Umbilical cord (tissue), 2 donors: ENCODE measurements around the gene TNNT1. TPM values are rescaled to one million over a fixed set of nuclear protein-coding genes. Genes with fewer than 3 reads are reported as not detected.
"Not testable (repeated sequence)": the region's sequence is repeated elsewhere in the genome, so short reads cannot be mapped to it uniquely, and the experiment has no call there.

Experiments used
- DNase-seq: peaks from one replicate; pipeline ENCODE4 v3.0.0-alpha.2; 2015; ENCODE audit warnings: low spot score
- total RNA-seq: library from RNA; depleted of rRNA; stranded (reverse); fragments of >200 nt; gene quantifications from one replicate; pipeline ENCODE4 v1.2.3, GENCODE V29; 2014; ENCODE audit warnings: low replicate concordance; ENCODE audit not compliant: insufficient read depth

TNNT1 gene
- total RNA-seq, 1 donor from 2014 or later, result 0.72 TPM

DNA sequence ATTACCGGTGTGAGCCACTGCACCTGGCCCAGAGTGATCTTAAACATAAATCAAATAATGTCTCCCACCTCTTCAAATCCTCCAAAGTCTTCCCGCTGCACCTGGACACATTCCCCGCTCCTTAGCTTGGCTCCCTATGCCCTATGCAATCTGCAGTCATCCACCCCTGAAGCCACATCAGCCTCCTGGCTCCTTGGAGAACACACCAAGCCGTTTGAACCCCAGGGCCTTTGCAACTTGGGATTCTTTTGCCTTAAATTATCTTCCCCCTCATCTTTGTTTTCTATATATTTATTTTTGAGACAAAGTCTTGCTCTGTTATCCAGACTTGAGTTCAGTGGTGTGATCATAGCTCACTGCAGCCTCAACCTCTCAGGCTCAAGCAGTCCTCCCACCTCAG is 20.1 kb upstream of the TNNT1 start:
- DNase-seq, result no peak

DNA sequence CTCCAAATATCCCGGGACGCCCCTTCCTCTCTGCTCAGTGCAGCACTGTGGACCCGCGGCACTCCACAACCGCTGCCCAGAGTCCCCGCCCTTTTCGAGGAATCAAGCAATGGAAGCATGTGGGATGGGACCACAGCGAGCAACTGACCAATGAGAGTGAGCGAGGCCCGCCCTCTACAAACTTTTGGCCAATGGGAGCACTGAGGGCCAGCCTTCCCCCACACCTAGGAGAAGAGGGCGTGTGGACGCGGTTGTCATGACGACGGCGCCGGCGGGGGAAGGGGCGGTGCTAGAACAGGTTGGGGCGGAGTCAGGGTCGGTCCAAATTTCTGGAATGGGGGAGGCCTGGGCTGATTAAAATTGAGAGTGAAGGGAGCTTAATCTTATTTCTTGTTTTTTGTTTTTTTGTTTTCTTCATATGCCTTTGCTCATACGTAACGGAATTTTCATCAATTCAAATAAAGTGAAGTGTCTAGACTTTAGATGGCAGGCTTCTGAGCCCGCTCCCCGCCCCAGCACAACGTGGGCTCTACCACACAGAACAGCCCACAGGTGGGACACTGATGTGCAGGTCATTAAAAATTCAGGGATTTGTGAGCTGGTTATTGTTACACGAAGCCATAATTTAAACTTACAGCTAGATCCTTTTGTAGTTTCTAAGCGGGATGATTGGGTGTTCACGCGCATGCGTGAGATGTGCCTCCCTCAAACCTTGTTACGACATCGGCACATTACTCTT is 17.7 kb upstream of the TNNT1 start, which contains the start of gene DNAAF3:
Gene DNAAF3 (minus strand): TSS at position 84 of the 739 bp plus-strand sequence. CDS start 200 bp downstream, outside the sequence.
- DNase-seq, result peak; percentile 90

DNA sequence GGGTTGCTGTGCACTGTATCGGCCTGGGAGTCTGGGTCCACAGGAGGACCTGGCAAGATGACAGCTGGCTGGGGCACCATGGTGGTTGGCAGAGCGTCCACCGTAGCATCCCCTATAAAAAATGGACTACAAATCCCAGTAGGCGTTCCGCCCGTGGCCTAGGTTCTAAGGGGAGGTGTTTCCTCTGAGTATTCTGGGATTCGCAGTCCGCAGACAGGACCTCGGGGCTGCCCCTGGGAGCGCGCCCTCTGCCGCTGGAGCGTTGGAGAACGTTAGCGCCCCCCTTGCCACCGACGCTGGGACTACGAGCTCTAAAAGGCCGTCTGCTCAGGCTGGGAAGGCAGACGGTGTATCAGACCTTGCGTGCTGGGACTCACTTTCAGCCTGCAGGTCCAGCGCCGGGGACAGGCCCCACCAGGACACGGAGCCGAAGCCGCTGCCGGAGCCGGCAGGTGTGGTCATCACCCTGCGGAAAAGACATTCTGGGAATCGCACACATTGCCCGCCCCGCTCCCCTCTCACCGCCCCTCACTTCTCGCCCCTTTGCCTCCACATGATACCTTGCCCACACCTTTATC is 17.0 kb upstream of the TNNT1 start:
- no peak for DNase-seq

DNA sequence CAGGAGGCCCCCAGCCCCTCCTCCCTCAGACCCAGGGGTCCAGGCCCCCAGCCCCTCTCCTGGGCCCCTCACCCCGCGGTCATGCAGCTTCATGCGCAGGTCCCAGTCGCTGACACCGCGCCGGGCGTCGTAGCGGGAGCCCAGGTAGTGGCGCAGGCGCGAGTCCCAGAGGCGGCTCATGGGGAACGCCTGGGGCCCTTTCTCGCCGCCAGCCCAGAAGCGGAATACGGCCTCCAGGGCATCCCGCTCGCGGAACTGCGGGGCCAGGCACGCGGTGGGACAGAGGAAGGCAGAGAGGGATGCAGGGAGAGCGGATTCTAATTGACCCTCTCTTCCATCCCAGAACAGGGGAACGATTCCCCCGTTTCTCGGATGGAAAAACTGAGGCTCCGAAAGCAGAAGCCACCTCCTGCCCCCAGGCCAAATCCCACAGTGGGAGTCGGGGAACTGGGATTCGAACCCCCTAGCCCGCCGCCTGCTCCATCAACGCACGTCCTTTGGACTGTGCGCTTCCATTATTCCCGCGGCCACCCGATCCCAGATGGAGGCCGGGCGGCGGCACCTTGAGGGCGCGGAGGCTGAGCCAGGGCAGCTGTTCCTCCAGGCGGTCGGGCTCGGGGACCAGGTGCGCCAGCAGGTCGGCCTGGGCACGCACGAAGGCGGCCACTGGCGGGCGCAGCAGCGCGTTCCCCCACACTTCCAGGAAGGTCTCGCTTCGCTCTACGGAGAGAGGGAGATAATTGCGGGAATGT is 12.7 kb upstream of the TNNT1 start:
- DNase-seq, result no peak

DNA sequence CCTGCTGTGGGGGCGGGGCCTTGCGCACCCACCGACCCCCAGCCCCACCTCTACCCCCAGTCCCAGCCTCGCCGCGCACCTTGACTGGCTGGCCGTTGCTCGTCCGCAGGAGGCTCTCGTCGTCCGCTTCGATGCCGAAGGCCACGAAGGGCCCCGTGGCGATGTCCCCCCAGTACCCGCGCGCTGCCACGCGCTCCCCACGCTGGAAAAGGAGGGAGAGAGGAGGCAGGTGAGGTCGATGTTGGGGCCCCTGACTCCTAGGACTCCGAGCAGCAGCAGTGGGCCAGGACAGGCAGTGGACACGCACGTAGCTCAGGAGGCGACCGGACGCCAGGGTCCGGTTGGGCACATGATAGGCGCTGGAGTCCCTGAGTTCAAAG is 12.0 kb upstream of the TNNT1 start:
- DNase-seq, result no peak

DNA sequence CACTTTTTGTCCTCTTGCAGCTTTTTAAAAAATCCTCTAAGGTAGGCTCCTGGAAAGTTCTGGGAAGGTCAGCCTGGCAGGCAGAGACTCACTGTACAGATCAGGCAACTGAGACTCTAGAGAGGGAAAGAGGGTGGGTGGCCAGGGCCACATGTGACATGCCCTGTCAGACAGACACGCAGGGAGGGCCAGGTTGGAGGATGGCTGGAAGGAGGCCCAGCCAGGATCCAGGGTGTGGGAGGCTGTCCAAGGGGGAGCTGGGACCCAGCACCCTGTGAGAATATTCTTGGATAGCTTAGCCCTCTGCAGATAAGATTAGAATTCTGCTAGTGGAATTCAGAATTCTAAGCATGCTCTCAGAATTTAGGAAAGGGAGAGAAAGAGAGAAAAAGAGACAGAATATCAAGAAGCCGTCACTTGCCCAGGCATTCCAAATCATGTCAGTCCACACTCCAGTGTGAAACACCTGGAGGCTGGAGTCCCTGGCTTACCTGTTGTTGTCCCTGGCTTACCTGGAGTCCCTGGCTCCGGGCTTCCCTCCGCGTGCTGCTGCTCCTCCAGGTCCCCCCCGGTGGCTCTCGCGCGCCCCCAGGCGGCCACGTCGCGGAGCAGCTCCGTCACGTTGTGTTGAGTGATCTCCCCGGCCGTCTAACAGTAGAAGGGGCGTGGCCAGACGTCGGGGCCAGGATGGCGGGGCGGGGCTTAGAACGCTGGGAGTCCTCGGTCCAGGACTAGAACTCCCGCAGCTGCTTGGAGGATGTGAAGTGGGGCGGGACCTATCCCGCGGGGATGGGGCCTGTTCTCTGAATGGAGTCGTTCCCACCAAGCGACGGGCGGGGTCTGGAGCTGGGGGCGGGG is 11.4 kb upstream of the TNNT1 start:
- DNase-seq, result peak; percentile 66

DNA sequence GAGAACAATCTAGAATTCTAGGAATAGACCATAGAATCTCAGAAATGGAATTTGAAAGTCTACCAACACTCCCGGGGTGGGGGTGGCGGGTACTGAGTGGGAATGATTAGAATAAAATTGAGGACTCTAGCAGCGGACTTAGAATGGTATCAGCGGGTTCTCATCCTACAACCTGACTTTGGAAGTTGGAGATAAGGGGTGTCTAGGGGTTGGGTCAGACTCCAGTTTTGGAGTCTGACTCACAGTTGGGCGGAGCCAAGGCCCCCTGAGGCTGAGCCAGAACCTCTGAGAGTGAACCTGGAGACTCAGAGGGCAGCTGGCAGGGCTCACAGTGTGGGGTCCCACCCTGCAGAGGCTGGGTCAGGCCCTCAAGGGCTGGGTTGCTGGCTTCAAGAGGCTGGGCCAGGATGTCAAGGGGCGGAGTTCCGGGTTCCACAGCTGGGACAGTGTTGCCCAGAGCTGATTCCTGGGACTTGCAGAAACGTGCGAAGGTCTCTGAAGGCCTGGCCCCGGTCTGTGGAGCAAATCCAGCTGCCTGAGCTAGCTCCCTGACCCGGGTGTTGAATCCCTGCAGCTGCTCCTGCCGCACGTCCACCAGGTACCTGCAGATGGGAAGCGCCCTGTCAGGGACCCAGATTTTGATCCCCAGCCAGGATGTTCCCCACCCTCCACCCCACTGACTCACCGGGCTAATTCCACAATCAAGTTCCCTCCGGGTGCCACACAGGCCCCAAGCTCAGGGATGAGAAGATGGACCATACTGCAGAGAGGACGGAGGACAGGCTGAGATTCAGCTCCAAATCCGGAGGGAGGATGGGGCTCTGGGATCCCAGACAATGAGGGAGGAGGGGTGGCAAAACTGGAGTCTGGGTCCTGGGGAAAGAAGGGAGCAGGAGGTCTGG is 10.1 kb upstream of the TNNT1 start:
- peak; percentile 78 for DNase-seq

DNA sequence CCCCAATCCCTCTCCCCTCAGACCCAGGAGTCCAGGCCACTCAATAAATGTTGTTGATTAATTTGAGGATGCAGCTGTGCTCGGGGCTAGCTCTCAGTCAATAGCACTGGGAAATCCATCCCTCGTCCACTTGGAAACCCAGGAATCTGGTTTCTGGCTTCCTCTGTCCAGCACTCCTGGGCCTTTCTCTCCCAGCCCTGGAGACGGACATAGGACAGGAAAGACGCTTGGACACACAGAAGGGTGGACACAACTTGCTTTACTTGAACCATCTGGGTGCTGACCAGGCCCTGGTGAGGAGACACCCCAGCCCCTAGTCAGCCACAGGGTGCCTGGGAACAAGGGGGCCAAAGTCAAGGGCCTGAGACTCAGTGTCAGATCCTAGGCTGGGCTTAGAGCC is 9.4 kb upstream of the TNNT1 start:
- no peak for DNase-seq

DNA sequence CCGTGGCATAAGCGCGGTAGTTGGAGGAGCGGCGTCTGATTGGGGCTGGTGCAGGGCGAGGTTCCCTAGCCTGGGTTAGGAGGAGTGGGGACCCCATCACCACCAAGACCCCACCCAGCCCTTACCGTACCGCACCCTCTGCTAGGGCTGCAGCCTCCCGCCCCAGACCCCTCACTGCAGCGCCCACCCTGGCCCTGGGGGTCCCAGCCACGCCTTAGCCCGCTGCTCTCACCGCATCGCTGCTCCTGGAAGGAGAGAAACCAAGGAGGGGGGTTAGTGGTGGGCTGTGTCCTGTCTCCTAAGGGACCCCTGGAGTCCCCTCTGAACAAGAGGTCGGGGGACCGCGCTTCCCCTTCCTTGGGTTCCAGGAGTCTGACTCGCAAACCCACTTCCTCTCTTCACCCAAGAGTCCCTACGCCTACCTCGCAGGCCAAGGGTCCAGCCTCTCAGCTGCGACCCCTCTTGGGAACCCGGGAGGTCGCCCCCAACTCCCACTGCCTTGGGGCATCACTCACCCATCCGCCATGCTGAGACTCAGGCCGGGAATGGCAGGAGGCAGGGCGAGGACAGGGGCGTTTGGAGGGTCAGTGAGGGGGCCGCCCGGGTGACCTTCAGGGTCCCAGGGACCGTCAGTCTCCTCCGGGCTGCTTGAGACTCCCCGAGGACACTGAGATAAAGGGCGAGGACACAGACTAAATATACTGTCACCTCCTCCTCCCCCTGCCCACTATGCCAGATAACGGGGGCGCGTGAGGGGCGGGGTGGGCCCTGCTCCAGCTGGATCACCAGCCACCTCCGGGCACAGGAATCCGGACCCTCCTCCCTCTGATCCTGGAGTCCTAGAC is 8.3 kb upstream of the TNNT1 start, which contains the start of gene TNNI3:
Gene TNNI3 (minus strand): TSS at position 669 of the 845 bp plus-strand sequence. CDS start 143 bp downstream, at position 526.
- no peak for DNase-seq

DNA sequence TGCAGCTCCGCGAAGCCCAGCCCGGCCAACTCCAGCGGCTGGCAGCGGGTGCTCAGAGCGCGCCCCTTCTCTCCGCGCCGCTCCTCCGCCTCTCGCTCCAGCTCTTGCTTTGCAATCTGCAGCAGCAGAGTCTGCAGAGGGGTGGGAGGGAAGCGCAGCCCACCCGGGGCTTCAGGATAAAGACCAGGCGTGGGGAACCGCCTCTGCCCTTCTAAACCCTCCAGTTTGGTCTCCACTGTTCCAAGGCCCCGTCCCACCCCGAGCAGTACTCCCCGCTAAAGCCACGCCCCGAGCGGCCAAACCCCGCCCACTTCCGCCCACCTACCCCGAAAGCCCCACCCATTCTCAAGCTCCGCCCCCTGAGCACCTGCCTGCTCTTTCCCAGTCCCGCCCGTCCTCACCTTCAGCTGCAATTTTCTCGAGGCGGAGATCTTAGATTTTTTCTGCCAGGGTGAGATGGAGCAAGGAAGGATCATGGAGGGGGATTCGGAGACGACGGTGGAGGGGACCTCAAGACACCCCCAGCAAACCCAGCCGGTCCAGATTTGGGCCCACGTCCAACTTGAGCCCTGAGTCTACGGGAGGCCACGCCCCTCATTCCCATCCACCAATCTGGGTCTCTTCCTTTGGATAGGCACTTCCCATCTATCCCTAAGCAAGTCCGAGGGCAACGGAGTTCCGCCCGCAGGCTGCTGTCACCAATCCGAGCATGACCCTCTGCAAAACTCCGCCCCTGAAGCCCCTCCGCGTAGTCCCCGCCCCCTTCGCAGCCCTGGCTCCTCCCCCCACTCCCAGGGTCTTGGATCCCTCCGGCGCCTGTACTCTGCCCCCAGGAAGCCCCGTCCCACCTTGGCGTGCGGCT is 7.4 kb upstream of the TNNT1 start:
- DNase-seq, result no peak

DNA sequence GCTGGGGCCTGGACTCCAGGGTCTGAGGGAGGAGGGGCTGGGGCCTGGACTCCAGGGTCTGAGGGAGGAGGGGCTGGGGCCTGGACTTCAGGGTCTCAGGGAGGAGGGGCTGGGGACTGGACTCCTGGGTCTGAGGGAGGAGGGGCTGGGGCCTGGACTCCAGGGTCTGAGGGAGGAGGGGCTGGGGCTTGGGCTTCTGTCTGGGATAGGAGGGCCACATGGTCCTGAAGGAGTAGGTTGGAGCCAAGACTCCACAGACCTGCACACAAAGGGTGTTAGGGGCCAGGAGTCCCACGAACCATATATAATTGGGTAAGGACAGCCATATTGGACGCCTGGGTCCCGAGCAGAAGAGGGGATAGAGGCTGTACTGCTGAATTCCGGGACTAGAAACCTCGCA is 6.8 kb upstream of the TNNT1 start:
- not testable (repeated sequence) for DNase-seq

DNA sequence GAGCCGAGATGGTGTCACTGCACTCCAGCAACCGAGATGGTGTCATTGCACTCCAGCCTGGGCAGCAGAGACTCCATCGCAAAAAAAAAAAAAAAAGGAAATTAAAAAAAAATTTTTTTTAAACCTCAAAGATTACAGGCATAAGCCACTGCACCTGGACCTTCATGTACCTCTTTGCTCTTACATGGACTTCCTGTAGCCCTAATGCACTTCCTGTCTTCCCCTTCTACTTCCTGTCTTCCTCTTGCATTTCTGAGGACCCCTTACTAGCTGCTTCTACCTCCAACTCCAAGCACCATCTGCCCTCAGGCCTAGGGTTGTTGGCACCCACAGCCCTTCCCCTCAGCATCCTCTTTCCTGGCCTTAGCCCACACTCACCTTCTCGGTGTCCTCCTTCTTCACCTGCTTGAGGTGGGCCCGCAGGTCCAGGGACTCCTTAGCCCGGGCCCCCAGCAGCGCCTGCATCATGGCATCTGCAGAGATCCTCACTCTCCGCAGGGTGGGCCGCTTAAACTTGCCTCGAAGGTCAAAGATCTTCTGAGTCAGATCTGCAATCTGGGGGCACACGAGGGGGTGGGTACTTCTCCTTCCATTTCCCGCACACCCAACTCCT is 4.8 kb upstream of the TNNT1 start:
- no peak for DNase-seq

DNA sequence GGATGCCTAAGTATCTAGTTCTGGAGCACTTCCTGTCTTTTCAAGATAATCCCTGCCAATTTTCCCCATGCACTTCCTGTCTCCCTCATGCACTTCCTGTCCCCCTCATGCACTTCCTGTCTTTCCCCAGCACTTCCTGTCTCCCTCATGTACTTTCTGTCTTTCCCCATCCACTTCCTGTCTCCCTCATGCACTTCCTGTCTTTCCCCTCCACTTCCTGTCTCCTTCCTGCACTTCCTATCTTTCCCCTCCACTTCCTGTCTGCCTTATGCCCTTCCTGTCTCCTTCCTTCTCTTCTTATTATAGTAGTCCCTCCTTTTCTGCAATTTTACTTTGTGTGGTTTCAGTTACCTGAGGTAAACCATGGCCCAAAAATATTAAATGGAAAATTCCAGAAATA is 3.0 kb upstream of the TNNT1 start:
- no peak for DNase-seq

DNA sequence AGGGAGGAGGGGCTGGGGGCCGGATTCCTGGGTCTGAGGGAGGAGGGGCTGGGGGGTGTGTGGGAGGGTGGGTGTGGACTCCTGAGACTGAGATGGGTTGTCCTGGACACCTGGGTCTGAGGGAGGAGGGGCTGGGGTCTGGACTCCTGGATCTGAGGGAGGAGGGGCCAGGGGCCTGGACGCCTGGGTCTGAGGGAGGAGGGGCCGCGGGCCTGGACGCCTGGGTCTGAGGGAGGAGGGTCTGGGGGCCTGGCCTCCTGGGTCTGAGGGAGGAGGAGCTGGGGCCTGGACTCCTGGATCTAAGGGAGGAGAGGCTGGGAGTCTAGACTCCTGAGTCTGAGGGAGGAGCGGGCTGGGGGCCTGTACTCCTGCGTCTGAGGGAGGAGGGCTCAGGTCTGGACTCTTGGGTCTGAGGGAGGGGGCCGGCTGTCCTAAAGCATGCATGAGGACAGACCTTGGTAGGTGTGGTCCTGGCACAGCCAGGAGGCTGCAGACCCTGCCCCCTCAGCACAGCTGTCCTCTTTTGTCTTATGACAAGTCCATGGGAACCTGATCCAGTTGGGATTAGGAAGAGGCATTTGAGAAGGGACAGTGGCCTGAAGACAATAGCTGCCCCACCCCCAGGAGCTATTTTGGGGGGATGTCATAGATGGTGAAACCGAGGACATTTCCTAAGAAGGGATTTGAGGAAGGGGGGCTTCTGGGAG is 1.3 kb downstream of the TNNT1 start:
- no peak for DNase-seq

DNA sequence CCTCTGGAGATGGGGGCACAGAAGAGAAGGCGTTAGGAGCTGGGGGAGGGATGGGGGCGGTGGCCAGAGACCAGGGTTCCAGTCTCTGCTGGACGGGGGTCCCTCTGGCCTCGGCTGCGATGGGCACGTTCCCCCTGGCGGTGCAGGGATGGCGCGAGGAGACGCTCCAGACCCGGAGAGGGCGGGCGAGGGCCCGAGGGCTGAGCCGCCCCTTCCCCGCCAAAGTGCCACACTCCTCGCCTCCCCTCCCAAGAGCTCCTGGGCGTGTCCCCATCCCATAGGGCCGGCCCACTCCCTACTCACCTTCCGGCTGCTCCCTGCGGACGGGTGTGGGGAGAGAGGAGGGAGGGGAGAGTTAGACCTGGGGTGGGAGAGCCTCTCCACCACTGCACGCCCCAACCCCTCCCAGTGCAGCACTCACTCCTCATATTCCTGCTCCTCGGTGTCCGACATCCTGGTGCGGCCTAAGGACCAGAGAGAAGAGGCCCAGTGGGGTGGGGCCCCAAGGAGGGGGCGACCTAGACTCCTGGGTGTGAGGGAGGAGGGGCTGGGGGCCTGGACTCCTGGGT is 2.2 kb downstream of the TNNT1 start:
- peak; percentile 28 for DNase-seq

DNA sequence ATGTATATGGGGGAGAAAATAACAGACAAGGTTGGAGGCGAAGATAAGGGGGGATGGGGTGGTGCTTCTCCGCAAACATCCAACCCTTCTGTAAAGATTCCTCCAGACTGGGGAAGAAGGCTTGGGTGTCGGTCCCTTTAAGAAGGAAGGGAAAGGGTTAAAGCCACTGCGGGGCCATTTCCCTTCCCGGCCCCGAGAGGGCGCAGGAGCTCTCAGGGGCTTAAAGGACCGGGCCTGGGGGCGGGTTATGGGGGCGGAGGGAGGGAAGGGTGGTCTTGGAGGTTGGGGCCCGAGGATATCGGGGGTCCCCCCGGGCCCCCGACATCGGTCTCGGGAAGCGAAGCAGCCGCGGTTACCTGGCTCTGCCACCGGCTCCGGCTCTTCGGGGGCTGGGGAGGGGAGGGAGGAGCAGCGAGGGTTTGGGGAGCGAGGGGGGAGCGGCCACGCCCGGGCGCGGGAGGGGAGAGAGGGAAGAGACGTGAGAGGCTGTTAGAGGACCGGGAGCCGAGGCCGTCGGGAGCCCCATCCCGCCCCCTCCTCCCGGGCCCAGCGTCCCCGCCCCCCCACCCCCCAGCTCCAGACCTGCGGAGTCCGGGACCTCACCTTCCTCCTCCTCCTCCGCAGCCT is 2.8 kb downstream of the TNNT1 start:
- no peak for DNase-seq

DNA sequence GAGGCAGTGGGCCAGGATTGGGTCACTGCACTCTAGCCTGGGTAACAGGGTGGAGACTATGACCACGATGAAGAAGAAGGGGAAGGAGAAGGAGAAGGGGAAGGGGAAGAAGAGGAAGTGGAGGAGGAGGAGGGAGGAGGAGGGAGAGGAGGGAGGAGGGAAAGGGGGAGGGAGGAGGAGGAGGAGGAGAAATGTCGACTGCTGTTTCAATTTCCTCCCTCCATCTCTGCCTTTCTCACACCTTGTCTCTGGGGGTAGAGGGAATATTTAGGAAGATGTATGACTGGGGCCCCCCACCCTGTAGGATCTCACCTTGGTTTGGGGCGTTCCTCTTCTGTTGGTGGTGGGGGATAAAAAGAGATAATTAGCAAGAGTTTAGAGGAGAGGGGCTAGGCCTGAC is 3.8 kb downstream of the TNNT1 start:
- DNase-seq, result no peak
